Keratinocyte (primary cell): ENCODE results near the gene ZNF638. TPM values are rescaled to one million over a fixed set of nuclear protein-coding genes. Genes with fewer than 3 reads are reported as not detected.
A peak's percentile ranks its signal among the peaks of the same experiment; 100 is the strongest.

Source experiments
- DNase-seq: peaks from one replicate; pipeline ENCODE4 v3.0.0-alpha.2; 2011; ENCODE audit warnings: low read depth, missing footprints, low spot score
- FAIRE-seq: peaks from 2 replicates; lab custom pipeline; 2011; peaks lifted over from hg19 to GRCh38; lab: Jason Lieb, UNC
- H2AFZ ChIP-seq: 2 replicates; pipeline ENCODE4 v1.6.0; 2012; ENCODE audit warnings: low read length, control low read depth, inconsistent platforms; ENCODE audit not compliant: control insufficient read depth
- H3K27ac ChIP-seq: 2 replicates; pipeline ENCODE4 v1.5.1; 2011; ENCODE audit warnings: low read length; ENCODE audit not compliant: control insufficient read depth, insufficient read depth
- H3K27me3 ChIP-seq: 3 replicates; pipeline ENCODE4 v1.6.0; 2011; ENCODE audit warnings: low read length; ENCODE audit not compliant: control insufficient read depth, insufficient read depth; ENCODE audit errors: extremely low read depth
- H3K36me3 ChIP-seq, 2 experiments: 2 replicates in 1 of 2; 3 replicates in 1 of 2; pipeline ENCODE4 v1.5.1; 2011; ENCODE audit warnings: low read length in 2 of 2, mild to moderate bottlenecking in 1 of 2; ENCODE audit not compliant: control insufficient read depth in 2 of 2, insufficient read depth in 2 of 2; ENCODE audit errors: extremely low read depth in 1 of 2
- H3K4me1 ChIP-seq: 3 replicates; pipeline ENCODE4 v1.5.1; 2011; ENCODE audit warnings: low read length; ENCODE audit not compliant: control insufficient read depth, insufficient read depth; ENCODE audit errors: extremely low read depth
- H3K4me2 ChIP-seq: 3 replicates; pipeline ENCODE4 v1.6.0; 2011; ENCODE audit warnings: low read depth, low read length; ENCODE audit not compliant: control insufficient read depth, insufficient read depth; ENCODE audit errors: extremely low read depth
- H3K4me3 ChIP-seq, 3 experiments: fragments of 200-600 bp in 1 of 3; sonication (generic) in 1 of 3; 2 replicates in 2 of 3; 3 replicates in 1 of 3; pipeline ENCODE4 v1.5.1; 2011 to 2016; ENCODE audit warnings: low read length in 3 of 3, mild to moderate bottlenecking in 3 of 3, control low read depth in 2 of 3, inconsistent platforms in 1 of 3, low read depth in 1 of 3, mixed read lengths in 1 of 3, mixed run types in 1 of 3, moderate library complexity in 1 of 3; ENCODE audit not compliant: control insufficient read depth in 2 of 3, insufficient read depth in 2 of 3; ENCODE audit errors: extremely low read depth in 1 of 3
- H3K79me2 ChIP-seq: 2 replicates; pipeline ENCODE4 v1.6.0; 2012; ENCODE audit warnings: low read length; ENCODE audit not compliant: control insufficient read depth, insufficient read depth
- H3K9ac ChIP-seq: 3 replicates; pipeline ENCODE4 v1.6.0; 2011; ENCODE audit warnings: low read length; ENCODE audit not compliant: control insufficient read depth, insufficient read depth; ENCODE audit errors: extremely low read depth
- H3K9me1 ChIP-seq: 3 replicates; pipeline ENCODE4 v1.6.0; 2011; ENCODE audit warnings: low read length; ENCODE audit not compliant: control insufficient read depth, insufficient read depth; ENCODE audit errors: extremely low read depth
- H3K9me3 ChIP-seq: 2 replicates; pipeline ENCODE4 v1.5.1; 2012; ENCODE audit warnings: low read depth, low read length; ENCODE audit not compliant: control insufficient read depth
- H4K20me1 ChIP-seq: 3 replicates; pipeline ENCODE4 v1.6.0; 2011; ENCODE audit warnings: low read length; ENCODE audit not compliant: control insufficient read depth, insufficient read depth; ENCODE audit errors: extremely low read depth
- EZH2 ChIP-seq: IDR thresholded peaks from one replicate; pipeline ENCODE4 v1.6.1; 2012; ENCODE audit warnings: inconsistent platforms, mild to moderate bottlenecking, low read length, moderate library complexity
- dilution Hi-C: fragments of 300-500 bp; cut with MboI; formaldehyde crosslinking; loops from one replicate; pipeline ENCODE4 v1.7.0; 2020; ENCODE audit warnings: low sequenced_read_pairs; ENCODE audit not compliant: extremely low pct_ligation_motif_present
- polyA minus RNA-seq, 3 experiments: library from RNA; depleted of rRNA, polyadenylated mRNA; stranded (reverse); fragments of >200 nt; gene quantifications; 1 replicate in 1 of 3; 2 replicates in 1 of 3; 3 replicates in 1 of 3; pipeline ENCODE4 v1.2.3, GENCODE V29; 2011
- polyA plus RNA-seq, 5 experiments: library from polyadenylated mRNA; depleted of rRNA in 3 of 5; stranded (reverse) in 3 of 5; stranded (forward) in 1 of 5; unstranded in 1 of 5; fragments of >200 nt; gene quantifications; 1 replicate in 1 of 5; 2 replicates in 3 of 5; 3 replicates in 1 of 5; pipeline versions ENCODE4 v1.2.1 to v1.2.3, GENCODE V29; 2011 to 2012; ENCODE audit warnings: missing spikeins in 2 of 5, low read depth in 1 of 5, low replicate concordance in 1 of 5
- TF ChIP-seq, protein P1 (sequence below), 3 experiments: IDR thresholded peaks in 1 of 3; conservative IDR thresholded peaks in 1 of 3; optimal IDR thresholded peaks in 1 of 3; 2 replicates in 2 of 3; 3 replicates in 1 of 3; pipeline versions ENCODE3 to v1.5.1; 2011; ENCODE audit warnings: low read length in 3 of 3, mild to moderate bottlenecking in 3 of 3, moderate library complexity in 2 of 3, control low read depth in 1 of 3, inconsistent platforms in 1 of 3; ENCODE audit not compliant: insufficient read depth in 2 of 3; ENCODE audit errors: extremely low read depth in 1 of 3

Gene ZNF638
- 44.3 to 66.5 TPM (median 53.0 TPM) in 3 replicates for polyA plus RNA-seq
- 150 TPM for polyA plus RNA-seq (2011; ENCODE audit: low read depth)
- 20.3 and 39.9 TPM in 2 replicates for polyA plus RNA-seq (2011; cell fraction: cytosol; rRNA removed)
- polyA plus RNA-seq (2011; cell fraction: nucleus; rRNA removed), result 129 and 156 TPM in 2 replicates
- 43.8 and 69.5 TPM in 2 replicates for polyA plus RNA-seq (2012; ENCODE audit: low replicate concordance)
- polyA minus RNA-seq, result 15.2 to 176 TPM (median 118 TPM) in 3 replicates
- 29.2 TPM for polyA minus RNA-seq (2011; cell fraction: cytosol; rRNA and poly(A)+ RNA removed)
- 137 and 245 TPM in 2 replicates for polyA minus RNA-seq (2011; cell fraction: nucleus; rRNA and poly(A)+ RNA removed)

GRCh38 chr2:71331581-71332434 lies at the start of gene ZNF638:
Gene ZNF638, plus strand, starts transcription at chr2:71331782. Its CDS starts 17,173 bp downstream, at chr2:71348955.
- Histone ChIP-seq H3K79me2 (peaks cover 50% of the 10 kb centered on the region), H3K9ac (peak within 1 kb of the TSS; percentile 98), H3K4me3 (peak within 1 kb of the TSS; percentile 86 to 98 (median 93)), H4K20me1 (no peaks in the 10 kb centered on the region), H3K36me3 (no peaks in the 10 kb centered on the region), H2AFZ (peak within 1 kb of the TSS; percentile 99), H3K4me1 (peaks cover 5% of the 10 kb centered on the region), H3K27me3 (no peaks in the 10 kb centered on the region), H3K27ac (peak within 1 kb of the TSS; percentile 94), H3K9me1 (no peaks in the 10 kb centered on the region), H3K9me3 (no peaks in the 10 kb centered on the region), H3K4me2 (peak within 1 kb of the TSS; percentile 94)
- FAIRE-seq (no peak), DNase-seq (peak; percentile 36)
- TF ChIP-seq, protein P1, sequence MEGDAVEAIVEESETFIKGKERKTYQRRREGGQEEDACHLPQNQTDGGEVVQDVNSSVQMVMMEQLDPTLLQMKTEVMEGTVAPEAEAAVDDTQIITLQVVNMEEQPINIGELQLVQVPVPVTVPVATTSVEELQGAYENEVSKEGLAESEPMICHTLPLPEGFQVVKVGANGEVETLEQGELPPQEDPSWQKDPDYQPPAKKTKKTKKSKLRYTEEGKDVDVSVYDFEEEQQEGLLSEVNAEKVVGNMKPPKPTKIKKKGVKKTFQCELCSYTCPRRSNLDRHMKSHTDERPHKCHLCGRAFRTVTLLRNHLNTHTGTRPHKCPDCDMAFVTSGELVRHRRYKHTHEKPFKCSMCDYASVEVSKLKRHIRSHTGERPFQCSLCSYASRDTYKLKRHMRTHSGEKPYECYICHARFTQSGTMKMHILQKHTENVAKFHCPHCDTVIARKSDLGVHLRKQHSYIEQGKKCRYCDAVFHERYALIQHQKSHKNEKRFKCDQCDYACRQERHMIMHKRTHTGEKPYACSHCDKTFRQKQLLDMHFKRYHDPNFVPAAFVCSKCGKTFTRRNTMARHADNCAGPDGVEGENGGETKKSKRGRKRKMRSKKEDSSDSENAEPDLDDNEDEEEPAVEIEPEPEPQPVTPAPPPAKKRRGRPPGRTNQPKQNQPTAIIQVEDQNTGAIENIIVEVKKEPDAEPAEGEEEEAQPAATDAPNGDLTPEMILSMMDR (optimal IDR thresholded peaks at IDR 0.05 in 1 of 3, IDR thresholded peaks at IDR 0.05 in 1 of 3, conservative IDR thresholded peaks at IDR 0.05 in 1 of 3; ENCODE audit: extremely low read depth in 1 of 3, insufficient read depth in 2 of 3, low read length in 3 of 3), result peak; percentile 56 to 82 (median 69)
- TF ChIP-seq EZH2, result no peak
- dilution Hi-C loops, result no loop called here

GRCh38 chr2:71281950-71282349 lies 49.6 kb upstream of the ZNF638 start:
- H3K4me1 ChIP-seq, result peaks cover under 1% of the 10 kb centered on the region
- H2AFZ ChIP-seq, result no peak overlapping the region
- TF ChIP-seq, protein P1 (optimal IDR thresholded peaks at IDR 0.05 in 1 of 3, IDR thresholded peaks at IDR 0.05 in 1 of 3, conservative IDR thresholded peaks at IDR 0.05 in 1 of 3; ENCODE audit: extremely low read depth in 1 of 3, insufficient read depth in 2 of 3, low read length in 3 of 3), result no peak
- no peak for TF ChIP-seq EZH2
- DNase-seq (no peak), FAIRE-seq (no peak)
- no peak overlapping the region for H3K9ac ChIP-seq
- H3K27ac ChIP-seq, result no peak overlapping the region
- H3K4me2 ChIP-seq, result no peak overlapping the region
- H3K79me2 ChIP-seq, result no peaks in the 10 kb centered on the region
- H4K20me1 ChIP-seq, result no peaks in the 10 kb centered on the region
- H3K27me3 ChIP-seq, result peaks cover 32% of the 10 kb centered on the region
- no peaks in the 10 kb centered on the region for H3K9me1 ChIP-seq
- no peaks in the 10 kb centered on the region for H3K36me3 ChIP-seq
- dilution Hi-C loops, result no loop called here
- H3K4me3 ChIP-seq, result no peak overlapping the region
- no peaks in the 10 kb centered on the region for H3K9me3 ChIP-seq
